MCF 10A (cell line): ENCODE measurements around the gene BEND7. TPM values are rescaled to one million over a fixed set of nuclear protein-coding genes. Genes with fewer than 3 reads are reported as not detected.

Experiments used
- BruUV-seq: library from RNA; stranded (reverse); fragments of 400-500 nt; replicated peaks from 2 replicates; lab custom pipeline; 2021; lab: Mats Ljungman, UMichigan
- CTCF ChIA-PET: fragments of 300-600 bp; sonication (Branson Sonifier 250); formaldehyde crosslinking; extraction: SDS; loops from one replicate; lab custom pipeline; 2021; ENCODE audit warnings: antibody characterized with exemption, inconsistent platforms; lab: Yijun Ruan, JAX
- POLR2A ChIA-PET: fragments of 300-600, 350-650 bp; sonication (Branson Sonifier 250); formaldehyde crosslinking; extraction: SDS; loops from one replicate; lab custom pipeline; 2020; ENCODE audit warnings: antibody characterized with exemption, inconsistent platforms; lab: Yijun Ruan, JAX
- DNase-seq: peaks from one replicate; pipeline ENCODE4 v3.0.0-alpha.2; 2018; ENCODE audit not compliant: unreplicated experiment
- H3K27ac Mint-ChIP-seq: one replicate; pipeline ENCODE4 v1.8.0; 2022; ENCODE audit warnings: mild to moderate bottlenecking, low read depth, mixed read lengths; ENCODE audit not compliant: unreplicated experiment
- H3K27me3 Mint-ChIP-seq: one replicate; pipeline ENCODE4 v1.8.0; 2022; ENCODE audit warnings: mixed read lengths; ENCODE audit not compliant: insufficient read depth, unreplicated experiment
- H3K36me3 Mint-ChIP-seq: one replicate; pipeline ENCODE4 v1.8.0; 2022; ENCODE audit warnings: mild to moderate bottlenecking, moderate library complexity, mixed read lengths; ENCODE audit not compliant: insufficient read depth, unreplicated experiment
- H3K4me1 Mint-ChIP-seq: one replicate; pipeline ENCODE4 v1.8.0; 2022; ENCODE audit warnings: mixed read lengths; ENCODE audit not compliant: insufficient read depth, unreplicated experiment
- H3K4me3 Mint-ChIP-seq: one replicate; pipeline ENCODE4 v1.8.0; 2022; ENCODE audit warnings: mild to moderate bottlenecking, moderate library complexity, mixed read lengths; ENCODE audit not compliant: unreplicated experiment
- H3K9me3 Mint-ChIP-seq: one replicate; pipeline ENCODE4 v1.8.0; 2022; ENCODE audit warnings: mixed read lengths; ENCODE audit not compliant: unreplicated experiment
- intact Hi-C: fragments of 100-400 bp; cut with micrococcal nuclease; formaldehyde crosslinking; loops from 2 replicates; pipeline ENCODE4 v1.14.1; 2022
- total RNA-seq: library from RNA; stranded (reverse); gene quantifications from 2 replicates; pipeline ENCODE4 v1.2.3, GENCODE V29; 2022
- TF ChIP-seq, protein P1 (sequence below): fragments of 200-600 bp; IDR thresholded peaks from one replicate; pipeline ENCODE4 v1.8.0; 2022; ENCODE audit warnings: antibody characterized with exemption, mild to moderate bottlenecking; ENCODE audit not compliant: unreplicated experiment

BEND7 gene
- total RNA-seq, 1 experiment from 2014 or later = 12.4 TPM

DNA sequence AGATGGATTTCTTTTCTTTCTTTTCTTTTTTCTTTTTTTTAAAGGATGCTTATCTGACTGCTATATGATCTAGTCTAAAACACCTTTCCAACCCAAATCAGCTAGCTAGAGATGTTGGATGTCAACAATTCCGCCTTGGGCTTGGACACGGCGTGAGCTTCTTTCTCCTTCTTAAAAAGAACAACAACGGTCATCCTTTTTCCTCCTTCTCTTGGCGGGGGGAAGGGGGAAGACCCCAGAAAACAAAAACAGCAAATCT is 1.0 kb downstream of the BEND7 start:
- Mint-ChIP-seq H3K27me3 (no peaks in the 10 kb centered on the region), H3K9me3 (no peaks in the 10 kb centered on the region), H3K4me1 (peaks cover 21% of the 10 kb centered on the region), H3K27ac (peak overlapping the region; percentile 40), H3K4me3 (peak overlapping the region; percentile 69), H3K36me3 (no peaks in the 10 kb centered on the region)
- intact Hi-C loops = loop anchor here (5.0 kb wide), 1 partner anchor 60 kb away; the partner anchor contains the start of gene PRPF18
- no TSS peak for BruUV-seq
- TF ChIP-seq, protein P1, sequence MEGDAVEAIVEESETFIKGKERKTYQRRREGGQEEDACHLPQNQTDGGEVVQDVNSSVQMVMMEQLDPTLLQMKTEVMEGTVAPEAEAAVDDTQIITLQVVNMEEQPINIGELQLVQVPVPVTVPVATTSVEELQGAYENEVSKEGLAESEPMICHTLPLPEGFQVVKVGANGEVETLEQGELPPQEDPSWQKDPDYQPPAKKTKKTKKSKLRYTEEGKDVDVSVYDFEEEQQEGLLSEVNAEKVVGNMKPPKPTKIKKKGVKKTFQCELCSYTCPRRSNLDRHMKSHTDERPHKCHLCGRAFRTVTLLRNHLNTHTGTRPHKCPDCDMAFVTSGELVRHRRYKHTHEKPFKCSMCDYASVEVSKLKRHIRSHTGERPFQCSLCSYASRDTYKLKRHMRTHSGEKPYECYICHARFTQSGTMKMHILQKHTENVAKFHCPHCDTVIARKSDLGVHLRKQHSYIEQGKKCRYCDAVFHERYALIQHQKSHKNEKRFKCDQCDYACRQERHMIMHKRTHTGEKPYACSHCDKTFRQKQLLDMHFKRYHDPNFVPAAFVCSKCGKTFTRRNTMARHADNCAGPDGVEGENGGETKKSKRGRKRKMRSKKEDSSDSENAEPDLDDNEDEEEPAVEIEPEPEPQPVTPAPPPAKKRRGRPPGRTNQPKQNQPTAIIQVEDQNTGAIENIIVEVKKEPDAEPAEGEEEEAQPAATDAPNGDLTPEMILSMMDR = no peak
- DNase-seq = no peak
- CTCF ChIA-PET = interaction anchor here (0.6 to 2.2 kb wide), 6 partner anchors 25 to 249 kb away, joined by 3 to 15 read pairs (median 6); partner anchors contain the start of gene PRPF18
- POLR2A ChIA-PET = interaction anchor here (0.6 to 2.3 kb wide), 6 partner anchors 9 to 225 kb away, joined by 3 to 17 read pairs (median 4); partner anchors contain the start of gene PRPF18

DNA sequence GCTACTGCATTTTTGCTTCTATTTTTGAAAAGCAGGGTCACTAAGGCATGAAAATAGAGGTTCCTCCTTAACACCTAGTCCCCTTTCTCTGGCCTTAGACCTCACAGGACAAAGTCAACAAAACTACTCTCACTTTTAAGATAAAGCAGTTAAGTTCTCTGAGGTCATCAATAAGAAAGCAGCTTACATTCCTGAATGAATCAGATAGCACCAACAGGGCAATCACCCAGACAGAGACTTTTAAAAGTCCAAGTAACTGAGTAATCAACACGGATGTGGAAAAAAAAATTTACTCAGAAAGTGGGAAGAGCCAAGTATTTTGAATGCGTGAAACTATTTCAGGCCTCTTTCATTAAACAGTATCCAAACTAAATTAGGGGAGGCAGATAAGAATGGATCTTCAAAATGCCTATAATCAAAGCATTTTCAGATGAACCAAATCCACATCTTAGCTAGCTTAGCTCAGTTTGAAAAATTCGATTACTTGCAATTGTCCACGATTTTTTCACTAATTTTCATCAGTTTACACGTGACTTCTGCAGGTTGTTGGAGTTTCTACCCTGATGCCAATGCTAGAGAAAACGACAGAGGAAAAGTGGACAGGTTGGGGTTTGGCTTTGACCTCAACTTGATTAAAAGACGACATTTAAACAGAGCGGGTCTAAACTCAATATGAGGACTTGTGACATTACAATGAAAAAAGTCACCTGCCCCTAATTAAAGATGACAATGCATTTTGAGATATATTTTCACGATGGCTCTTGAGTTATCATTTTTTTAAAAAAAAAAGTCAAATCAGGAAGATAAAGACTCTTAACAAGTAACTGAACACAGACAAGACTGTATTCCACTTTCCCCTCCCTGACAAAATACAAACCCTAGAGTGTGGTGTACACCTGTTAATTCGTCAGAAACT is 1.6 kb downstream of the BEND7 start:
- POLR2A ChIA-PET = interaction anchor here (0.6 to 2.3 kb wide), 7 partner anchors 10 to 146 kb away, joined by 3 to 17 read pairs (median 4); partner anchors contain the start of gene PRPF18
- TF ChIP-seq, protein P1 = no peak
- CTCF ChIA-PET = interaction anchor here (0.6 to 2.2 kb wide), 7 partner anchors 25 to 249 kb away, joined by 3 to 15 read pairs (median 5); partner anchors contain the start of gene PRPF18
- intact Hi-C loops = loop anchor here (5.0 kb wide), 1 partner anchor 60 kb away; the partner anchor contains the start of gene PRPF18
- Mint-ChIP-seq H3K4me1 (peaks cover 21% of the 10 kb centered on the region), H3K36me3 (no peaks in the 10 kb centered on the region), H3K27me3 (no peaks in the 10 kb centered on the region), H3K27ac (peak overlapping the region; percentile 40), H3K9me3 (no peaks in the 10 kb centered on the region), H3K4me3 (peak overlapping the region; percentile 69)
- peak; percentile 36 for DNase-seq
- TSS peak; percentile 36 for BruUV-seq

DNA sequence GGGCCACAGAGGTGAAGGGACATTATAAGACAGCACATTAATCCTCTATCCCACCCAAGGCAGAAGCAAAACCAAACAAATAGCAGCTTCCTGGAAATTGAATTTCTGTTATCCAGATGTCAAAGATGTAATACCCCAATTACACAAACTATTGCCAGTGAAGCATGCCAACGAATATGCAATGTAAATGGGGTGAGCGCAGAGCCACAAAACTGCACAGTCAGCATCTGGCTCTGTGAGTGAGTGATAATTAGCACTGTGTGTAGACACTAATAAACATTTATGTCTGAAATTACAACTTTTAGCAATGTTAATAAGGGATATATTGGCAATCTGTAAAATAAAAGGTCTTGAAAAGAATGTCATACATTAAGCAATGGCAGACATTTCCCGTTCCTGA is 3.2 kb downstream of the BEND7 start:
- CTCF ChIA-PET = no interaction called here
- peaks cover 6% of the 10 kb centered on the region for H3K36me3 Mint-ChIP-seq
- no TSS peak for BruUV-seq
- H3K9me3 Mint-ChIP-seq = no peaks in the 10 kb centered on the region
- no peak overlapping the region for H3K4me3 Mint-ChIP-seq
- POLR2A ChIA-PET = interaction anchor here (0.6 to 1.6 kb wide), 3 partner anchors 18 to 223 kb away, joined by 3 to 4 read pairs (median 4); no protein-coding TSS in a partner anchor
- H3K4me1 Mint-ChIP-seq = peaks cover 21% of the 10 kb centered on the region
- intact Hi-C loops = loop anchor here (5.0 kb wide), 1 partner anchor 62 kb away; the partner anchor contains the start of gene PRPF18
- no peak for DNase-seq
- no peaks in the 10 kb centered on the region for H3K27me3 Mint-ChIP-seq
- no peak overlapping the region for H3K27ac Mint-ChIP-seq
- TF ChIP-seq, protein P1 = no peak

DNA sequence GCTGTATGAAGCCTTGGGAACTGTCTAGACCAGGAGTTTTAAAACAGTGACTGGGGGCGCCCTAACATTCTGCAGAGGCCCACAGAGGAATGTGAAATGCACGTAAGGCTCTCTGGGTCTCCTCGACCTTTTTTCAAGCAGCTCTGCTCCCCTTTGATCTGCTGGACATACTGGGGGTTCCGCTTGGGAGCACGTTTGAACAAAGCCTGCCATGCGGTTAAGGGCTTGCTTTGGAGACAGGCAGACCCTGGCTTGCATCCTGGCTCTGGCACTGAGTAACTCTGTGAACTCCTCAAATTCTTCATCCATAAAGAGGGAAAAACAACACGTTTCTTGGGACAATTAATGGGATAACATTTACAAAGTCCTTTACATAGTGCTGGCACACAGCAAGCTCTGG is 7.8 kb downstream of the BEND7 start:
- Mint-ChIP-seq H3K4me3 (no peak overlapping the region), H3K27ac (no peak overlapping the region), H3K27me3 (no peaks in the 10 kb centered on the region), H3K4me1 (no peaks in the 10 kb centered on the region), H3K36me3 (peaks cover 9% of the 10 kb centered on the region), H3K9me3 (no peaks in the 10 kb centered on the region)
- ChIA-PET CTCF (no interaction called here), POLR2A (no interaction called here)
- intact Hi-C loops = no loop called here
- TF ChIP-seq, protein P1 = no peak
- no peak for DNase-seq
- BruUV-seq = no TSS peak
